Cardiac septum (tissue), 1 donor: ENCODE results near the gene TBC1D2. TPM values are rescaled to one million over a fixed set of nuclear protein-coding genes. Genes with fewer than 3 reads are reported as not detected.
"Not testable (repeated sequence)": the region's sequence is repeated elsewhere in the genome, so short reads cannot be mapped to it uniquely, and the experiment has no call there.

ENCODE experiments used
- DNase-seq: peaks from one replicate; pipeline ENCODE4 v3.0.0-alpha.2; 2020; ENCODE audit warnings: low spot score
- intact Hi-C: fragments of 100-400 bp; cut with DNase I; formaldehyde crosslinking; loops from one replicate; pipeline ENCODE4 v1.14.0; 2022
- long read RNA-seq: library from polyadenylated mRNA; unstranded; transcript quantifications from one replicate; pipeline ENCODE4 v2.0.0, GENCODE V29; 2021
- total RNA-seq: library from RNA; stranded (reverse); fragmentation: NEBNext Ultra II Directional; extraction: Animal tissue kit (Norgen Biotek cat#: 25700); gene quantifications from one replicate; pipeline ENCODE4 v1.2.1, GENCODE V29; 2021
- donor health status: DM: no; HTN: no; CAD: no.

Gene TBC1D2
- total RNA-seq: 2.0 TPM
- long read RNA-seq, partial matches to known transcripts: 6 of 9 reads
- long read RNA-seq, other reads (novel, unspliced or antisense): 2 of 9 reads

- DNase-seq: peak; percentile 99
- intact Hi-C loops: loop anchor here (2.0 to 5.0 kb wide), 2 partner anchors 198 to 333 kb away; partner anchors contain the start of genes NANS and TRMO
Observed at GRCh38 chr9:98255578-98256296, at the start of gene TBC1D2. Gene TBC1D2, minus strand, starts transcription at chr9:98255649. Its CDS starts 108 bp downstream, at chr9:98255541.

GRCh38 chr9:98304381-98304780 is 48.9 kb upstream of the TBC1D2 start:
- intact Hi-C loops: no loop called here
- no peak for DNase-seq

GRCh38 chr9:98303633-98304125 is 48.2 kb upstream of the TBC1D2 start:
- DNase-seq: no peak
- intact Hi-C loops: no loop called here

- intact Hi-C loops: no loop called here
- no peak for DNase-seq
Observed at GRCh38 chr9:98302938-98303632, 47.6 kb upstream of the TBC1D2 start.

- DNase-seq: no peak
- intact Hi-C loops: no loop called here
Observed at GRCh38 chr9:98302150-98302549, 46.7 kb upstream of the TBC1D2 start.

GRCh38 chr9:98300611-98301010 is 45.2 kb upstream of the TBC1D2 start:
- no peak for DNase-seq
- intact Hi-C loops: no loop called here

GRCh38 chr9:98298476-98298875 is 43.0 kb upstream of the TBC1D2 start:
- no peak for DNase-seq
- intact Hi-C loops: no loop called here

GRCh38 chr9:98295824-98296223 is 40.4 kb upstream of the TBC1D2 start:
- intact Hi-C loops: no loop called here
- DNase-seq: peak; percentile 39

GRCh38 chr9:98291820-98292219 is 36.4 kb upstream of the TBC1D2 start:
- intact Hi-C loops: no loop called here
- no peak for DNase-seq

GRCh38 chr9:98290411-98290810 is 35.0 kb upstream of the TBC1D2 start:
- intact Hi-C loops: no loop called here
- DNase-seq: no peak

- intact Hi-C loops: no loop called here
Observed at GRCh38 chr9:98289614-98290201, 34.3 kb upstream of the TBC1D2 start.

GRCh38 chr9:98288881-98289280 is 33.4 kb upstream of the TBC1D2 start:
- DNase-seq: no peak
- intact Hi-C loops: no loop called here

More at GRCh38 chr9:98289614-98290201, 34.3 kb upstream of the TBC1D2 start:
- DNase-seq: no peak

- intact Hi-C loops: no loop called here
Observed at GRCh38 chr9:98287384-98287783, 31.9 kb upstream of the TBC1D2 start.

GRCh38 chr9:98285446-98285845 is 30.0 kb upstream of the TBC1D2 start:
- intact Hi-C loops: no loop called here
- no peak for DNase-seq

More at GRCh38 chr9:98287384-98287783, 31.9 kb upstream of the TBC1D2 start:
- DNase-seq: no peak

GRCh38 chr9:98284754-98285153 is 29.3 kb upstream of the TBC1D2 start:
- intact Hi-C loops: no loop called here
- DNase-seq: no peak

- DNase-seq, intact Hi-C loops: not testable (repeated sequence)
Observed at GRCh38 chr9:98283143-98283542, 27.7 kb upstream of the TBC1D2 start.

GRCh38 chr9:98281281-98281680 is 25.8 kb upstream of the TBC1D2 start:
- DNase-seq: no peak
- intact Hi-C loops: no loop called here

- intact Hi-C loops: no loop called here
- no peak for DNase-seq
Observed at GRCh38 chr9:98280574-98280973, 25.1 kb upstream of the TBC1D2 start.

- no peak for DNase-seq
- intact Hi-C loops: no loop called here
Observed at GRCh38 chr9:98280162-98280561, 24.7 kb upstream of the TBC1D2 start.

- DNase-seq: no peak
- intact Hi-C loops: no loop called here
Observed at GRCh38 chr9:98276907-98277469, 21.5 kb upstream of the TBC1D2 start.
